ENCODE data around the gene RTN4RL1. TPM values are rescaled to one million over a fixed set of nuclear protein-coding genes. Genes with fewer than 3 reads are reported as not detected.

RTN4RL1 gene
- total and polyA plus RNA-seq, 2 of the 13 experiments (the other 11 are each of a cell fraction or from before 2014, with no cell fraction given) = 0.01 TPM; not detected in 1

GRCh38 chr17:2033153-2033552, 8.0 kb upstream of the RTN4RL1 start:
- FAIRE-seq (no peak), DNase-seq (ENCODE audit: low spot score) (no peak), ATAC-seq (no peak)
- Histone ChIP-seq H3K79me2 (ENCODE audit: insufficient read depth, low read length) (peaks cover 6% of the 10 kb centered on the region), H3K4me3 (replicated peaks in 1 of 3; ENCODE audit: insufficient read depth in 1 of 3, low read depth in 2 of 3, low read length in 3 of 3) (no peak overlapping the region), H3K4me2 (ENCODE audit: low read depth, low read length) (no peak overlapping the region), H4K20me1 (ENCODE audit: insufficient read depth, low read length) (peaks cover 4% of the 10 kb centered on the region), H3K9ac (ENCODE audit: insufficient read depth, low read depth, low read length) (no peak overlapping the region), H3K27me3 (ENCODE audit: control insufficient read depth in 1 of 2, insufficient read depth in 2 of 2, low read length in 2 of 2) (peaks cover 0 to 10% of the 10 kb centered on the region in 2 experiments; a peak in 2 of 5 replicates), H3K36me3 (replicated peaks in 1 of 2; ENCODE audit: control insufficient read depth in 1 of 2, insufficient read depth in 2 of 2, low read length in 2 of 2) (peaks cover 15 to 25% of the 10 kb centered on the region in 2 experiments; a peak in 4 of 5 replicates), H3K9me3 (ENCODE audit: low read length) (no peaks in the 10 kb centered on the region), H3K4me1 (ENCODE audit: insufficient read depth, low read length) (peaks cover 27% of the 10 kb centered on the region), H3K27ac (ENCODE audit: extremely low read length, insufficient read depth, low read length) (no peak overlapping the region), H2AFZ (ENCODE audit: low read length) (no peak overlapping the region)
- POLR2A ChIA-PET = no interaction called here
- WGBS (ENCODE audit: low lambda C conversion rate) = 93% methylated on average over 6 of the region's 7 CpGs
- TF ChIP-seq PPARG (CRISPR knock-in tag; conservative IDR thresholded peaks at IDR 0.05) = no peak
- no peak for TF ChIP-seq IRX3 (CRISPR knock-in tag; IDR thresholded peaks at IDR 0.05; ENCODE audit: borderline replicate concordance, low read depth)
- TF ChIP-seq MAFF (IDR thresholded peaks at IDR 0.05; ENCODE audit: low read depth, low read length) = no peak
- TF ChIP-seq PRMT3 (CRISPR knock-in tag; IDR thresholded peaks at IDR 0.05; ENCODE audit: borderline replicate concordance, low read depth) = no peak
- TF ChIP-seq TSC22D2 (CRISPR knock-in tag; IDR thresholded peaks at IDR 0.05; ENCODE audit: borderline replicate concordance) = no peak
- TF ChIP-seq EEA1 (CRISPR knock-in tag; IDR thresholded peaks at IDR 0.05; ENCODE audit: borderline replicate concordance) = no peak
- no peak for TF ChIP-seq ZNF556 (CRISPR knock-in tag; IDR thresholded peaks at IDR 0.05; ENCODE audit: borderline replicate concordance)
- no peak for TF ChIP-seq DMAP1 (CRISPR knock-in tag; IDR thresholded peaks at IDR 0.05)
- no peak for TF ChIP-seq MAF1 (CRISPR knock-in tag; IDR thresholded peaks at IDR 0.05; ENCODE audit: borderline replicate concordance)
- TF ChIP-seq ZNF274 (CRISPR knock-in tag; IDR thresholded peaks at IDR 0.05) = no peak
- no peak for TF ChIP-seq EZH2 (conservative IDR thresholded peaks at IDR 0.05; ENCODE audit: low read depth, low read length)
- TF ChIP-seq NR2C2 (CRISPR knock-in tag; IDR thresholded peaks at IDR 0.05; ENCODE audit: borderline replicate concordance) = no peak
- TF ChIP-seq GMEB1 (CRISPR knock-in tag; IDR thresholded peaks at IDR 0.05; ENCODE audit: borderline replicate concordance) = no peak
- BruUV-seq (replicated peaks) = no TSS peak
- CTCF ChIA-PET (ENCODE audit: low intra/inter-chr PET ratio, low total read pairs) = no interaction called here
- in situ Hi-C loops (cut with HindIII; ENCODE audit: extremely low pct_ligation_motif_present, low pct_unique_long_range_greater_than_20kb) (loop anchor here (25.0 kb wide), 1 partner anchor 321 kb away; the partner anchor contains the start of genes TLCD2 and WDR81), intact Hi-C loops (cut with micrococcal nuclease; ENCODE audit: unreplicated experiment) (no loop called here)

Measured in HepG2 (cell line).